Hippocampal formation (tissue), 2 donors: ENCODE measurements around the gene OR2L13.
"Not testable (repeated sequence)": the region's sequence is repeated elsewhere in the genome, so short reads cannot be mapped to it uniquely, and the experiment has no call there.

Experiments used
- DNase-seq, 2 donors: peaks; one replicate each; lab custom pipeline; 2025; lab: John Stamatoyannopoulos, UW

The OR2L13 gene, protein sequence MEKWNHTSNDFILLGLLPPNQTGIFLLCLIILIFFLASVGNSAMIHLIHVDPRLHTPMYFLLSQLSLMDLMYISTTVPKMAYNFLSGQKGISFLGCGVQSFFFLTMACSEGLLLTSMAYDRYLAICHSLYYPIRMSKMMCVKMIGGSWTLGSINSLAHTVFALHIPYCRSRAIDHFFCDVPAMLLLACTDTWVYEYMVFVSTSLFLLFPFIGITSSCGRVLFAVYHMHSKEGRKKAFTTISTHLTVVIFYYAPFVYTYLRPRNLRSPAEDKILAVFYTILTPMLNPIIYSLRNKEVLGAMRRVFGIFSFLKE

DNA sequence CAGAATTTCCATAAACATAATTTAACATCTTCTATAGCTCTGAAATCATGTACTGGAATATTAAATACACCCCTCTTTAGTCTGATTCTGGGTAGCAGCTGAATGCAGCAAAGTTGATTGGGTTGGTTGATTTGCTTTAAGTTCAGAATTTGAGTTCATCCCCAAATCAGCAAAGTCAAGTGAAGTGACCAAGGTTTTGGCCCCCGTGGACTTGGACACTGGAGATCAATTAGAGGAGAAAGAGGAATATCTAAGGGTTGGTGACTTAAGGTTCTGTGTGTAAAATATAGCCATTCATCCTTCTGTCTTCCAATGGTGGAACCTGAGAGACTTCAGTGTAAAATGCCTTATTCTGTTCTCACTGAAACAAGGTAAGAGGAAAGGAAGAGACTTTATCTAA lies at the start of gene OR2L13:
TSS of gene OR2L13 (plus strand) at position 301 of the 400 bp plus-strand sequence. CDS start 4,192 bp downstream, outside the sequence.
- DNase-seq, result no peak

GRCh38 chr1:248045209-248045608 lies 49.8 kb upstream of the OR2L13 start:
- no peak for DNase-seq

DNA sequence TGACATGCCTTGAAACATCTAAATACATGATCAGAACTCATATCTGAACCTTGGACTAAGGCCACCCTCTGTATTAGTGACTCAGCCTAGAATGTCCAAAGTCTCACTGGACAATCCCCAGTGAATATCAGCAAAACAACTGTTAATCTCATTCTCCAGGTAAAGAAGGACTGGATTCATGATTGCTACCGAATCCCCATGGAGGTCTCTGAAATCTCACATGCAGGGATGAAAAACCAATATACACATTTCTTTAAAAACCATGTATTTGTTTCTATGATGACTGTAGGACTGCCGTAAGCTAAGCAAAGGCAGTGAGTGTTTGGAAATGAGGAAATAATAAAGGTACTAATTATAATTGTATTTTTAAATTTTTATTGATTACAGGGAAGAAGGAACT lies 48.4 kb upstream of the OR2L13 start, which contains the start of gene OR2L3:
TSS of gene OR2L3 (plus strand) at position 301 of the 400 bp plus-strand sequence. CDS start 13,846 bp downstream, outside the sequence.
- no peak for DNase-seq

- no peak for DNase-seq
Measured at GRCh38 chr1:248047008-248047407, 48.0 kb upstream of the OR2L13 start.

DNA sequence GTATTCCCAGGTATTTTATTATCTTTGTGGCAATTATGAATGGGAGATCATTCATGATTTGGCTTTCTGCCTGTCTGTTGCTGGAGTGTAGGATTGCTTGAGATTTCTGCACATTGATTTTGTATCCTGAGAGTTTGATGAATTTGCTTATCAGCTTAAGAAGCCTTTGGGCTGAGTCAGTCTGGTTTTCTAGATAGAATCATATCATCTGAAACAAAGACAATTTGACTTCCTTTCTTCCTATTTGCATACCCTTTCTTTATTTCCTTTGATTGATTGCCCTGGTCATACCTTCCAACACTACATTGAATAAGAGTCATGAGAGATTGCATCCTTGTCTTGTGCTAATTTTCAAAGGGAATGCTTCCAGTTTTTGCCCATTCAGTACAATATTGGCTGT lies 40.3 kb upstream of the OR2L13 start:
- DNase-seq, result no peak

DNA sequence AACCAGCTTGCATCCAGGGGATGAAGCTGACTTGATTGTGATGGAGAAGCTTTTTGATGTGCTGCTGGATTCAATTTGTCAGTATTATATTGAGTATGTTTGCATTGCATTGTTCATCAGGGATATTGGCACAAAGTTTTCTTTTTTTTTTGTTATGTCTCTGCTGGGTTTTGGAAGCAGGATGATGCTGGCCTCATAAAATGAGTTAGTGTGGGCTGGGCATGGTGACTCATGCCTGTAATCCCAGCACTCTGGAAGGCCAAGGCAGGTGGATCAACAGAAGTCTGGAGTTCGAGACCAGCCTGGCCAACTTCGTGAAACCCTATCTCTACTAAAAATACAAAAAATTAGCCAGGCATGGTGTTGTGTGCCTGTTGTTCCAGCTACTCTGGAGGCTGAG lies 39.7 kb upstream of the OR2L13 start:
- DNase-seq, result no peak

DNA sequence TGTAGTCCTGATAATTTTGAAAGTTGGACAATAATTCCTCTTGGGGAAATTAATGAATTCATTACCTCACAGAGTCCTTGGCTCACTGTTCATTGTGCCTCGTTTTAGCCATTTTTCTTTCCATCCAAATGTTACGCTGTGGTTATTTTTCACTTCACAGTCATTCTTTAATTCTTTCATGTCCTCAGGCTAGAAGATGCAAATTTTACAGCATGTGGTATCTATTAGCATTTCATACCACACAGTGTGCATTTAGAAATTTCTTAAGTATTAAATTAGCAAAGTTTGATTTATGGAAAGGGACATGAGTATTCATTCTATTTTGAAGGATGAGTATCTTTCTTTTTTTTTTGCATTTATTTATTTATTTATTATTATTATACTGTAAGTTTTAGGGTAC lies 29.9 kb upstream of the OR2L13 start:
- DNase-seq, result no peak

- no peak for DNase-seq
Measured at GRCh38 chr1:248065604-248066003, 29.4 kb upstream of the OR2L13 start.

DNA sequence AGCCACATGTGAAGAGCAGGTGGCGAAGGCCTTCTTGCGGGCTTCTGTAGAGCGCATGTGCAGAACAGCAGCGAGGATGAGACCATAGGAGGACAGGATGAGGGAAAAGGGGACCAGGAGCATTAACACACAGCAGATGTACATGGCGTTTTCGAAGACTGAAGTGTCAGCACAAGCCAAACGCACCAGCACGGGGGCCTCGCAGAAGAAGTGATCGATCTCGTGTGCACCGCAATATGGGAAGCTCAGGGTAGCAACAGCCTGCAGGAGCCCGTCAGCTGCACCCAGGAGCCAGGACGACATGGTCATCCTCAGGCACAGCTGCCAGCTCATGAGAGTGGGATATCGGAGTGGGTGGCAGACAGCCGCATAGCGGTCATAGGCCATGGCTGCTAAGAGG lies 11.1 kb upstream of the OR2L13 start:
- DNase-seq, result not testable (repeated sequence)

GRCh38 chr1:248098529-248098928 lies 3.5 kb downstream of the OR2L13 start:
- no peak for DNase-seq

DNA sequence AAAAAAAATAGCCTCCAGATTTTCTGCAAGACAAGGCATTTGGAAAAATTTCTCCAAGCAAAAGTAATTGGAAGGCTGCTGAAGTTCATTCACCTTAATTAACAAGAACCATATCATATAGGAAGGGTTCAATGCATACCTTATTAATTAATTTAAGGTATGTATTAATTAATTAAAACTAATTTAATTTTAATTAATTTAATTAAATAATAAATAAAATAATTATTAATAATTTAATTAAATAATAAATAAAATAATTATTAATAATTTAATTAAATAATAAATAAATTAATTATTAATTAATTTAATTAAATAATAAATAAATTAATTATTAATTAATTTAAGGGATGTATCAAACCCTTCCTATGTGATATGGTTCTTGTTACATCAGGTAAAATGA lies 7.9 kb downstream of the OR2L13 start:
- DNase-seq, result no peak

GRCh38 chr1:248111157-248111556 lies 16.2 kb downstream of the OR2L13 start:
- DNase-seq, result no peak

DNA sequence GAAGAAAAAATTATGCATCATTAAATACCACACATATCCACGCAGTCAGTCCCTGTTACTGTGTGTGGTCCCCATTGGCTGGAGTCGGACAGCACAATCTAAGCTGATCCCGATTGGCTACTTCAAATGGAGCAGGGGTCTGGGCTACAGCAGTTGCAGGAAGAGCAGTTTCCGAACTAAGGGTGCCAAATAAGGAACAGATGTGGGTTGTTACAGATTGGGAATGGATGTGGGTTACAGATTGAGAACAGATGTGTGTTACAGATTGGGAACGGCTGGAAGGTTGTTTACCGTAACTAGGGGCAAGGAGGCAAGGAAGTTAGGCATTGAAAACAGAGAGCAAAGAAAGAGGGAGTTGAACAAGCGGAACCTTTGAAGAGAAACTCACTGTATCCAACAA lies 19.9 kb downstream of the OR2L13 start:
- DNase-seq, result no peak

DNA sequence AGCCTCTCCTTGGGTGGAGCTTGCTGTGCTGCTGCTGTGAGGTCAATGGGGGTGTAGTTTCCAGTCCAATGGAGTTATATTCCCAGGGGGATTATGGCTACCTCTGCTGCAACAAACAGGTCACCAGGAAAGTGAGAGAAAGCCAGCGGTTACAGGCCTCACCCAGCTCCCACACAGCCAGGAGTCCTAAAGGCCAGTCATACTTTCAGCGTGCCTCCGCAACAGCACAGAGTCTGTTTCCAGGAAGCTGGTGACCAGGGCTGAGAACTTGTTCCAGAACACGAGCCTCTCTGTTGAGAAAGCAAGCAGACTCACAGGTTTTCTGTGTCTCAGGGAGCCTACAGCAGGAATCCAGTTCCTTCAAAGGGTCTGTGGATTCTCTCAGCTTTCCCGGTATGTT lies 32.7 kb downstream of the OR2L13 start:
- no peak for DNase-seq

DNA sequence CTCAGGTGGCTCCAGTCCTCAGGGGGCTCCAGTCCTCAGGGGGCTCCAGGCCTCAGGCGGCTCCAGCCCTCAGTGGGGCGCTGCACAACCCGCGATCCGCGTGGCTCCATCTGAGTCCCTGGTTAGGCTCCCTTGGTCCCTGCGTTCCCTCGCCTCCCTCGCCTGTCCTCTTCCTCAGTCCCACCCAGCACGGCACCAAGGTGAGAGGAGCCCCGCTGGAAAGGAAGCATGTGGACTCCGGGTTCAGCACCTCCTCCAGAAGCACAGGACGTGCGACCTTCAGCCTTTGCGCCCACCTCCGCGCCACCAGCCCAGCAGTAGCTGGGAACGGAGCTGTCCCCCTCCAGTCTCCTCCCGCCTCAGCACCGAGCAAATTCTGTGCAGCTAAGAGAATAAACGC lies 41.8 kb downstream of the OR2L13 start:
- DNase-seq, result no peak

DNA sequence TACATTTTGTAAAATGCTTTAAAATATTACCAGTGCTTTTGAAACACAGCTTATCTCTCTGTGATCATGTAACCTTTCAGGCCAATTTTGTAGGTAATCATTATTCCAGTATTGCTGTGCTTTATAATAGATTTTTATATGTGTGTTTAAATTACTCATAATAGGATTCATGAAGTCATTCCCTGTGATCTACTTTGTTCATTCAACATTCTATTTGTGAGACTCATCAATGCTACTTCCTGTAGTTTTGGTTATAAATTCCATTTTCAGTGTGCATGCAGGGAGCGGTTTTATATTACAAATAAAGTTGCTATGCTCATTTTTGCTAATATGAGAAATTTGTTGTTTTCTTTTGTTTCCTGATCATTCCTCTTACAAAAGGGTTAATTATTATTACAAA lies 45.9 kb downstream of the OR2L13 start:
- DNase-seq, result no peak

DNA sequence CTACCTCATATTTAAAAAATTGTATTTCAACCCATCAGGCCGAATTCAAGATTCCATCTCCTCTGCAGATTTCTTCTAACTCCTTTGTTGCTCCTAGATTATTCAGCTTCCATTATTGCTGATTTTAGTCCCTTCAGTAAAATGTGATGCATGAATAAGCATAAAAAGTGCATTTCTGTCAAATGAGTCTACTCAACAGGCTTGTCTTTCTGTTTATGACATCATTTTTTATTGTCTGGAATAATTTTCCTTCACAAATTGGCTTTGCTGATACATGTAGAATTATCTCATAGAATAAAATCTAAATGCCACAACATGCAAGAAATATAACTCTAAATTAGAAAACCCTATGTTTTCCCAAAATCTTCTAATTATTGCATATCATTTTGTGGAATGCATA lies 48.3 kb downstream of the OR2L13 start:
- no peak for DNase-seq

GRCh38 chr1:248144513-248145198 lies 49.7 kb downstream of the OR2L13 start, which contains the start of gene OR2M5:
OR2M5 (plus strand) TSS chr1:248145148; CDS start chr1:248145148, 0 bp downstream.
- DNase-seq, result no peak
